Natural killer cell (primary cell): ENCODE results near the gene CYP2U1. TPM values are rescaled to one million over a fixed set of nuclear protein-coding genes. Genes with fewer than 3 reads are reported as not detected.

Source experiments
- ATAC-seq, 3 donors: fragments of 150-1000 bp in 2 of 3; fragments of 200-7000 bp in 1 of 3; cut with Tn5 transposase; 1 replicate in 1 of 3; 2 replicates in 2 of 3; pipeline ENCODE4 v1.10.0; 2021; ENCODE audit warnings: mild to moderate bottlenecking in 2 of 3, moderate library complexity in 2 of 3
- DNase-seq, 2 donors: peaks; one replicate each; pipeline versions ENCODE4 v3.0.0 to v3.0.0-alpha.2; 2013 to 2021; ENCODE audit warnings: mixed read lengths in 1 of 2
- H3K27ac ChIP-seq: one replicate; pipeline ENCODE4 v1.5.1; 2013; ENCODE audit warnings: mild to moderate bottlenecking, low read length
- H3K27me3 ChIP-seq: one replicate; pipeline ENCODE4 v1.6.1; 2013; ENCODE audit warnings: low read length; ENCODE audit not compliant: control insufficient read depth, insufficient read depth
- H3K36me3 ChIP-seq: one replicate; pipeline ENCODE4 v1.6.1; 2013; ENCODE audit warnings: low read length; ENCODE audit not compliant: control insufficient read depth, insufficient read depth
- H3K4me1 ChIP-seq: one replicate; pipeline ENCODE4 v1.6.1; 2013; ENCODE audit warnings: low read length; ENCODE audit not compliant: control insufficient read depth, insufficient read depth
- H3K4me3 ChIP-seq: one replicate; pipeline ENCODE4 v1.5.1; 2013; ENCODE audit warnings: low read length
- H3K9me3 ChIP-seq: one replicate; pipeline ENCODE4 v1.6.1; 2013; ENCODE audit warnings: low read length; ENCODE audit not compliant: control insufficient read depth, insufficient read depth
- H3K27ac Mint-ChIP-seq, 2 donors: one replicate each; pipeline ENCODE4 v1.8.0; 2022; ENCODE audit warnings: mild to moderate bottlenecking in 2 of 2, mixed read lengths in 2 of 2, moderate library complexity in 1 of 2
- H3K27me3 Mint-ChIP-seq, 2 donors: one replicate each; pipeline ENCODE4 v1.8.0; 2022; ENCODE audit warnings: low read depth in 2 of 2, mixed read lengths in 2 of 2
- H3K36me3 Mint-ChIP-seq: one replicate; pipeline ENCODE4 v1.8.0; 2022; ENCODE audit warnings: mixed read lengths
- H3K4me1 Mint-ChIP-seq, 2 donors: one replicate each; pipeline ENCODE4 v1.8.0; 2022; ENCODE audit warnings: mixed read lengths in 2 of 2
- H3K4me3 Mint-ChIP-seq: one replicate; pipeline ENCODE4 v1.8.0; 2022; ENCODE audit warnings: mild to moderate bottlenecking, moderate library complexity, mixed read lengths
- H3K9me3 Mint-ChIP-seq, 2 donors: one replicate each; pipeline ENCODE4 v1.8.0; 2022; ENCODE audit warnings: mixed read lengths in 2 of 2
- WGBS: methylation state at CpG from one replicate; pipeline ENCODE4 v1.1.7; 2013; ENCODE audit warnings: missing lambda C conversion rate; ENCODE audit not compliant: insufficient coverage; 5-methylcytosine and 5-hydroxymethylcytosine counted together
- intact Hi-C: fragments of 100-400 bp; cut with micrococcal nuclease; formaldehyde crosslinking; loops from one replicate; pipeline ENCODE4 v1.14.2; 2022
- total RNA-seq, 4 donors: library from RNA; stranded (reverse); fragments of 120-200 nt in 1 of 4; gene quantifications; one replicate each; pipeline versions ENCODE4 v1.2.3 to v1.2.4, GENCODE V29; 2013 to 2022
- TF ChIP-seq, protein P1 (sequence below): fragments of 200-600 bp; IDR thresholded peaks from one replicate; pipeline ENCODE4 v1.8.0; 2022; ENCODE audit warnings: antibody characterized with exemption

Gene CYP2U1
- 1 to 10 TPM; 2.5 to 4.5 (median 3.4) TPM for total RNA-seq
- 13.5 TPM for total RNA-seq (2013)

GRCh38 chr4:107930821-107931774, at the start of gene CYP2U1:
CYP2U1 (plus strand) TSS chr4:107931549; CDS start chr4:107931644, 95 bp downstream.
- Histone ChIP-seq H3K27ac (peak within 1 kb of the TSS; percentile 63), H3K27me3 (no peaks in the 10 kb centered on the region), H3K36me3 (no peaks in the 10 kb centered on the region), H3K9me3 (no peaks in the 10 kb centered on the region), H3K4me3 (peak within 1 kb of the TSS; percentile 76), H3K4me1 (peaks cover 14% of the 10 kb centered on the region)
- peak within 1 kb of the TSS; percentile 92 for H3K4me3 Mint-ChIP-seq
- H3K27me3 Mint-ChIP-seq, result peaks cover 0 to 11% of the 10 kb centered on the region in 2 donors
- H3K4me1 Mint-ChIP-seq, result peaks cover 22 to 30% of the 10 kb centered on the region in 2 donors
- whole genome bisulfite sequencing, result 4% methylated on average over 78 of the region's 78 CpGs
- intact Hi-C loops, result loop anchor here (1.0 to 5.0 kb wide), 3 partner anchors 58 to 691 kb away; partner anchors contain the start of genes HADH, PAPSS1 and RPL34
- DNase-seq, result peak; percentile 80 to 87
- TF ChIP-seq, protein P1, sequence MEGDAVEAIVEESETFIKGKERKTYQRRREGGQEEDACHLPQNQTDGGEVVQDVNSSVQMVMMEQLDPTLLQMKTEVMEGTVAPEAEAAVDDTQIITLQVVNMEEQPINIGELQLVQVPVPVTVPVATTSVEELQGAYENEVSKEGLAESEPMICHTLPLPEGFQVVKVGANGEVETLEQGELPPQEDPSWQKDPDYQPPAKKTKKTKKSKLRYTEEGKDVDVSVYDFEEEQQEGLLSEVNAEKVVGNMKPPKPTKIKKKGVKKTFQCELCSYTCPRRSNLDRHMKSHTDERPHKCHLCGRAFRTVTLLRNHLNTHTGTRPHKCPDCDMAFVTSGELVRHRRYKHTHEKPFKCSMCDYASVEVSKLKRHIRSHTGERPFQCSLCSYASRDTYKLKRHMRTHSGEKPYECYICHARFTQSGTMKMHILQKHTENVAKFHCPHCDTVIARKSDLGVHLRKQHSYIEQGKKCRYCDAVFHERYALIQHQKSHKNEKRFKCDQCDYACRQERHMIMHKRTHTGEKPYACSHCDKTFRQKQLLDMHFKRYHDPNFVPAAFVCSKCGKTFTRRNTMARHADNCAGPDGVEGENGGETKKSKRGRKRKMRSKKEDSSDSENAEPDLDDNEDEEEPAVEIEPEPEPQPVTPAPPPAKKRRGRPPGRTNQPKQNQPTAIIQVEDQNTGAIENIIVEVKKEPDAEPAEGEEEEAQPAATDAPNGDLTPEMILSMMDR, result no peak
- peak within 1 kb of the TSS; percentile 67 to 89 for H3K27ac Mint-ChIP-seq
- ATAC-seq, result peak; percentile 95 to 98 (median 96)
- H3K9me3 Mint-ChIP-seq, result no peaks in the 10 kb centered on the region
- no peaks in the 10 kb centered on the region for H3K36me3 Mint-ChIP-seq

DNA sequence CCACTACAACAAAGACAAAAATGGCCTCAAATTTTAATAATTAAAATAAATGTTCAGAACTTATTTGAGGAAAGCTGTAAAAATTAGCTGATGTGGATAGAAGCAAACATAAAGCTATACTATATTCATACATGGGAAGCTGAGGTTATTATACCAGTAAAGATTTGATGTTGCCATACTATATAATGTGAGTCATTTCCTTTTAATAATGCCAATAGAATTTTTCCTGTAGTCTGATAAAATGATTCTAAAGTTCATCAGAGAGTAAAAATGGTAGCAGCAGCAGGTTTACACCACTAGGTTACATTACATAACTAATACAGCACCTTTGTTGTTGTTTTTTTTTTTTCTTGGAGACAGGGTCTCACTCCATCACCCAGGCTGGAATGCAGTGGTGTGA, 45.5 kb upstream of the CYP2U1 start:
- Histone ChIP-seq H3K27ac (no peak overlapping the region), H3K4me3 (no peak overlapping the region), H3K36me3 (no peaks in the 10 kb centered on the region), H3K9me3 (no peaks in the 10 kb centered on the region), H3K27me3 (no peaks in the 10 kb centered on the region), H3K4me1 (no peaks in the 10 kb centered on the region)
- Mint-ChIP-seq H3K4me1 (no peaks in the 10 kb centered on the region), H3K4me3 (no peak overlapping the region), H3K36me3 (no peaks in the 10 kb centered on the region), H3K9me3 (no peaks in the 10 kb centered on the region), H3K27ac (no peak overlapping the region), H3K27me3 (peaks cover 3 to 14% of the 10 kb centered on the region in 2 donors)
- TF ChIP-seq, protein P1, result no peak
- no peak for DNase-seq
- no peak for ATAC-seq
- intact Hi-C loops, result no loop called here

DNA sequence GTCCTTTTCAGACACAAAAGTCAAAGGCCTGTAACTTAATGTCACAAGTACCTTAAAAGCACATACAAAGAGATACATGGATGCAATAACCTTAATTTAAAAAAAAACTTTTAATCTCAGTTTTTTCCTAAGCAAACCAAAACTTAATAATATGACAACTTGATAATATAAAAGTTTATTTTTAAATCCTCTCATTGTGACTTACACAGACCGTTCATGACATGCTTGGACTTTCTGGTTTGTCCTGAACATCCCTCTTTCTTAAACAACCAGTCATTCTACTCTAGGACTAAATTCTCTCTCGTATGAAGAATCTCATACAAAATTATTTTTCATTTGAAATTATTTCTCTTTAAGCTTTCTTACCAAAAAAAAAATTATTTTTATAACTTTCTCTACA, 43.1 kb upstream of the CYP2U1 start:
- H3K27me3 Mint-ChIP-seq, result peaks cover 3 to 7% of the 10 kb centered on the region in 2 donors
- no peak overlapping the region for H3K27ac ChIP-seq
- H3K9me3 Mint-ChIP-seq, result no peaks in the 10 kb centered on the region
- intact Hi-C loops, result no loop called here
- H3K27me3 ChIP-seq, result no peaks in the 10 kb centered on the region
- no peak overlapping the region for H3K4me3 Mint-ChIP-seq
- H3K36me3 ChIP-seq, result no peaks in the 10 kb centered on the region
- H3K27ac Mint-ChIP-seq, result no peak overlapping the region
- H3K4me1 ChIP-seq, result no peaks in the 10 kb centered on the region
- 62% methylated on average over 2 of the region's 2 CpGs for WGBS
- DNase-seq (no peak), ATAC-seq (no peak)
- TF ChIP-seq, protein P1, result no peak
- H3K9me3 ChIP-seq, result no peaks in the 10 kb centered on the region
- no peaks in the 10 kb centered on the region for H3K4me1 Mint-ChIP-seq
- H3K36me3 Mint-ChIP-seq, result no peaks in the 10 kb centered on the region
- no peak overlapping the region for H3K4me3 ChIP-seq
